DOHH2 (cell line): ENCODE results near the gene NGEF.

Source experiments
- EZH2phosphoT487 ChIP-seq: fragments of 200-600 bp; sonication (generic); IDR thresholded peaks from 2 replicates; pipeline ENCODE4 v1.6.1; 2017; ENCODE audit warnings: borderline replicate concordance, mild to moderate bottlenecking, antibody characterized with exemption, low read length, moderate library complexity, mixed read lengths
- TF ChIP-seq, protein P1 (sequence below): fragments of 200-600 bp; sonication (generic); IDR thresholded peaks from one replicate; pipeline ENCODE4 v1.5.1; 2014; ENCODE audit warnings: antibody characterized with exemption, mild to moderate bottlenecking, low read depth, low read length; ENCODE audit not compliant: poor library complexity, severe bottlenecking

- TF ChIP-seq, protein P1, sequence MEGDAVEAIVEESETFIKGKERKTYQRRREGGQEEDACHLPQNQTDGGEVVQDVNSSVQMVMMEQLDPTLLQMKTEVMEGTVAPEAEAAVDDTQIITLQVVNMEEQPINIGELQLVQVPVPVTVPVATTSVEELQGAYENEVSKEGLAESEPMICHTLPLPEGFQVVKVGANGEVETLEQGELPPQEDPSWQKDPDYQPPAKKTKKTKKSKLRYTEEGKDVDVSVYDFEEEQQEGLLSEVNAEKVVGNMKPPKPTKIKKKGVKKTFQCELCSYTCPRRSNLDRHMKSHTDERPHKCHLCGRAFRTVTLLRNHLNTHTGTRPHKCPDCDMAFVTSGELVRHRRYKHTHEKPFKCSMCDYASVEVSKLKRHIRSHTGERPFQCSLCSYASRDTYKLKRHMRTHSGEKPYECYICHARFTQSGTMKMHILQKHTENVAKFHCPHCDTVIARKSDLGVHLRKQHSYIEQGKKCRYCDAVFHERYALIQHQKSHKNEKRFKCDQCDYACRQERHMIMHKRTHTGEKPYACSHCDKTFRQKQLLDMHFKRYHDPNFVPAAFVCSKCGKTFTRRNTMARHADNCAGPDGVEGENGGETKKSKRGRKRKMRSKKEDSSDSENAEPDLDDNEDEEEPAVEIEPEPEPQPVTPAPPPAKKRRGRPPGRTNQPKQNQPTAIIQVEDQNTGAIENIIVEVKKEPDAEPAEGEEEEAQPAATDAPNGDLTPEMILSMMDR: no peak
- TF ChIP-seq EZH2phosphoT487: no peak
Measured at GRCh38 chr2:232846055-232846454, 167.0 kb downstream of the NGEF start.
